Mesenchymal stem cell (in vitro differentiated cells and primary cell): ENCODE data around the gene RRAS.
A peak's percentile ranks its signal among the peaks of the same experiment; 100 is the strongest.

Experiments used
- DNase-seq: peaks from one replicate; pipeline ENCODE4 v3.0.0-alpha.2; 2013
- H2AFZ ChIP-seq: one replicate; pipeline ENCODE4 v1.6.1; 2013; ENCODE audit warnings: low read depth, mild to moderate bottlenecking, control low read depth, inconsistent platforms, low read length, moderate library complexity
- H2AK5ac ChIP-seq: 2 replicates; pipeline ENCODE4 v1.6.1; 2013; ENCODE audit warnings: low read length, moderate library complexity, mild to moderate bottlenecking, inconsistent platforms; ENCODE audit not compliant: severe bottlenecking
- H2BK120ac ChIP-seq: one replicate; pipeline ENCODE4 v1.6.1; 2013; ENCODE audit warnings: low read depth, mild to moderate bottlenecking, inconsistent platforms, low read length, moderate library complexity
- H2BK12ac ChIP-seq, 2 experiments: one replicate each; pipeline ENCODE4 v1.6.1; 2013; ENCODE audit warnings: inconsistent platforms in 2 of 2, low read length in 2 of 2, mild to moderate bottlenecking in 2 of 2, moderate library complexity in 2 of 2, control low read depth in 1 of 2
- H2BK15ac ChIP-seq: one replicate; pipeline ENCODE4 v1.6.1; 2013; ENCODE audit warnings: mild to moderate bottlenecking, low read depth, inconsistent platforms; ENCODE audit not compliant: poor library complexity, severe bottlenecking
- H2BK5ac ChIP-seq: 2 replicates; pipeline ENCODE4 v1.6.1; 2013; ENCODE audit warnings: low read depth, mild to moderate bottlenecking, low read length, control low read depth, inconsistent platforms; ENCODE audit not compliant: poor library complexity, severe bottlenecking
- H3K14ac ChIP-seq, 2 experiments: one replicate each; pipeline ENCODE4 v1.6.1; 2013; ENCODE audit warnings: inconsistent platforms in 2 of 2, low read length in 2 of 2, control low read depth in 1 of 2, mild to moderate bottlenecking in 1 of 2, moderate library complexity in 1 of 2
- H3K18ac ChIP-seq, 2 experiments: one replicate each; pipeline ENCODE4 v1.6.1; 2013; ENCODE audit warnings: inconsistent platforms in 2 of 2, low read length in 2 of 2, control low read depth in 1 of 2, low read depth in 1 of 2, mild to moderate bottlenecking in 1 of 2
- H3K23ac ChIP-seq, 2 experiments: one replicate each; pipeline ENCODE4 v1.6.1; 2013; ENCODE audit warnings: inconsistent platforms in 2 of 2, low read length in 2 of 2, mild to moderate bottlenecking in 2 of 2, moderate library complexity in 2 of 2, control low read depth in 1 of 2
- H3K27ac ChIP-seq: 2 replicates; pipeline ENCODE4 v1.5.1; 2013; ENCODE audit warnings: mild to moderate bottlenecking, moderate library complexity, low read length, control low read depth, inconsistent platforms; ENCODE audit not compliant: poor library complexity, severe bottlenecking
- H3K27me3 ChIP-seq, 2 experiments: 2 replicates each; pipeline versions ENCODE4 v1.6.1 to v1.7.0; 2013; ENCODE audit warnings: low read length in 2 of 2, mild to moderate bottlenecking in 2 of 2, moderate library complexity in 2 of 2, control low read depth in 1 of 2, inconsistent platforms in 1 of 2; ENCODE audit not compliant: control insufficient read depth in 1 of 2, insufficient read depth in 1 of 2
- H3K36me3 ChIP-seq, 2 experiments: 2 replicates each; pipeline versions ENCODE4 v1.6.1 to v1.7.0; 2013; ENCODE audit warnings: low read length in 2 of 2, control low read depth in 1 of 2, inconsistent platforms in 1 of 2, low read depth in 1 of 2, mild to moderate bottlenecking in 1 of 2; ENCODE audit not compliant: insufficient read depth in 2 of 2, control insufficient read depth in 1 of 2
- H3K4ac ChIP-seq, 2 experiments: one replicate each; pipeline ENCODE4 v1.6.1; 2013; ENCODE audit warnings: inconsistent platforms in 2 of 2, low read length in 2 of 2, mild to moderate bottlenecking in 2 of 2, moderate library complexity in 2 of 2, control low read depth in 1 of 2, low read depth in 1 of 2
- H3K4me1 ChIP-seq: 2 replicates; pipeline ENCODE4 v1.6.1; 2013; ENCODE audit warnings: low read depth, low read length, control low read depth; ENCODE audit not compliant: control insufficient read depth, insufficient read depth
- H3K4me2 ChIP-seq: 2 replicates; pipeline ENCODE4 v1.6.1; 2013; ENCODE audit warnings: low read length, mild to moderate bottlenecking, inconsistent platforms; ENCODE audit not compliant: poor library complexity, severe bottlenecking
- H3K4me3 ChIP-seq, 2 experiments: 2 replicates each; pipeline versions ENCODE4 v1.5.1 to v1.7.0; 2013; ENCODE audit warnings: low read length in 2 of 2, mild to moderate bottlenecking in 2 of 2, control low read depth in 1 of 2, low read depth in 1 of 2; ENCODE audit not compliant: insufficient read depth in 1 of 2
- H3K79me1 ChIP-seq: replicated peaks from 2 replicates; pipeline ENCODE4 v1.6.1; 2013; ENCODE audit warnings: mild to moderate bottlenecking, control low read depth, low read length, inconsistent platforms; ENCODE audit not compliant: poor library complexity, severe bottlenecking
- H3K9ac ChIP-seq: 2 replicates; pipeline ENCODE4 v1.7.0; 2013; ENCODE audit warnings: mild to moderate bottlenecking, low read length, moderate library complexity
- H3K9me3 ChIP-seq: 2 replicates; pipeline ENCODE4 v1.7.0; 2013; ENCODE audit warnings: mild to moderate bottlenecking, low read length; ENCODE audit not compliant: control insufficient read depth
- H4K8ac ChIP-seq: one replicate; pipeline ENCODE4 v1.6.1; 2013; ENCODE audit warnings: inconsistent platforms, mild to moderate bottlenecking, low read length, moderate library complexity
- H4K91ac ChIP-seq: one replicate; pipeline ENCODE4 v1.6.1; 2013; ENCODE audit warnings: mild to moderate bottlenecking, low read length, inconsistent platforms
- WGBS: methylation state at CpG from one replicate; pipeline ENCODE4 v1.1.7; 2013; ENCODE audit warnings: mixed read lengths; 5-methylcytosine and 5-hydroxymethylcytosine counted together

The RRAS gene

GRCh38 chr19:49684983-49685553 lies 45.1 kb upstream of the RRAS start:
- 95% methylated on average over 13 of the region's 13 CpGs for WGBS
- Histone ChIP-seq H3K4me2 (no peak overlapping the region), H3K23ac (no peak overlapping the region), H2BK15ac (no peak overlapping the region), H3K79me1 (peaks cover 20% of the 10 kb centered on the region), H3K9ac (no peak overlapping the region), H3K4me3 (no peak overlapping the region), H4K91ac (no peak overlapping the region), H3K27ac (no peak overlapping the region), H3K4me1 (peaks cover 20% of the 10 kb centered on the region), H2AFZ (no peak overlapping the region), H3K27me3 (no peaks in the 10 kb centered on the region), H2AK5ac (no peak overlapping the region), H2BK120ac (no peak overlapping the region), H4K8ac (peak overlapping the region; percentile 27), H3K14ac (no peak overlapping the region), H3K4ac (no peak overlapping the region), H2BK12ac (no peak overlapping the region), H3K9me3 (no peaks in the 10 kb centered on the region), H3K36me3 (peaks cover 58 to 81% of the 10 kb centered on the region in 2 experiments), H3K18ac (no peak overlapping the region), H2BK5ac (no peak overlapping the region)
- no peak for DNase-seq

- peaks cover 18% of the 10 kb centered on the region for H3K79me1 ChIP-seq
- no peak overlapping the region for H2BK15ac ChIP-seq
- H3K9ac ChIP-seq: no peak overlapping the region
- no peak overlapping the region for H3K23ac ChIP-seq
- no peaks in the 10 kb centered on the region for H3K27me3 ChIP-seq
- H2BK12ac ChIP-seq: no peak overlapping the region
- H3K4me3 ChIP-seq: no peak overlapping the region
- H3K4me1 ChIP-seq: peaks cover 20% of the 10 kb centered on the region
- H3K36me3 ChIP-seq: peaks cover 58 to 84% of the 10 kb centered on the region in 2 experiments
- no peak overlapping the region for H4K91ac ChIP-seq
- H3K14ac ChIP-seq: no peak overlapping the region
- no peak overlapping the region for H2AFZ ChIP-seq
- H3K4me2 ChIP-seq: no peak overlapping the region
- H3K4ac ChIP-seq: no peak overlapping the region
- H4K8ac ChIP-seq: no peak overlapping the region
- no peak overlapping the region for H2BK120ac ChIP-seq
- no peak for DNase-seq
- H3K18ac ChIP-seq: no peak overlapping the region
- no peak overlapping the region for H2AK5ac ChIP-seq
- no peak overlapping the region for H2BK5ac ChIP-seq
- no peaks in the 10 kb centered on the region for H3K9me3 ChIP-seq
- no peak overlapping the region for H3K27ac ChIP-seq
- WGBS: 89% methylated on average over 35 of the region's 35 CpGs
Observed at GRCh38 chr19:49684251-49684982, 44.5 kb upstream of the RRAS start.

- H4K91ac ChIP-seq: no peak overlapping the region
- H3K9ac ChIP-seq: no peak overlapping the region
- no peaks in the 10 kb centered on the region for H3K27me3 ChIP-seq
- no peak overlapping the region for H3K4ac ChIP-seq
- H3K4me1 ChIP-seq: peaks cover 25% of the 10 kb centered on the region
- H2AFZ ChIP-seq: no peak overlapping the region
- 96% methylated on average over 18 of the region's 18 CpGs for WGBS
- no peak overlapping the region for H3K27ac ChIP-seq
- H2BK12ac ChIP-seq: no peak overlapping the region
- peaks cover 58 to 78% of the 10 kb centered on the region in 2 experiments for H3K36me3 ChIP-seq
- no peak overlapping the region for H4K8ac ChIP-seq
- H3K9me3 ChIP-seq: no peaks in the 10 kb centered on the region
- H2BK5ac ChIP-seq: no peak overlapping the region
- H3K4me2 ChIP-seq: no peak overlapping the region
- H3K23ac ChIP-seq: no peak overlapping the region
- no peak overlapping the region for H3K14ac ChIP-seq
- no peak overlapping the region for H3K4me3 ChIP-seq
- H2BK15ac ChIP-seq: no peak overlapping the region
- no peak overlapping the region for H2AK5ac ChIP-seq
- no peak overlapping the region for H2BK120ac ChIP-seq
- H3K79me1 ChIP-seq: peaks cover 18% of the 10 kb centered on the region
- H3K18ac ChIP-seq: no peak overlapping the region
- no peak for DNase-seq
Observed at GRCh38 chr19:49683814-49684250, 43.9 kb upstream of the RRAS start.

GRCh38 chr19:49682274-49682673 lies 42.3 kb upstream of the RRAS start:
- no peak overlapping the region for H3K14ac ChIP-seq
- H3K27me3 ChIP-seq: no peaks in the 10 kb centered on the region
- DNase-seq: no peak
- H3K9ac ChIP-seq: peak overlapping the region; percentile 54
- H2BK120ac ChIP-seq: no peak overlapping the region
- no peak overlapping the region for H2AK5ac ChIP-seq
- H3K18ac ChIP-seq: no peak overlapping the region
- H3K23ac ChIP-seq: no peak overlapping the region
- H4K8ac ChIP-seq: no peak overlapping the region
- H3K9me3 ChIP-seq: no peaks in the 10 kb centered on the region
- no peak overlapping the region for H3K4ac ChIP-seq
- no peak overlapping the region for H3K4me2 ChIP-seq
- no peak overlapping the region for H4K91ac ChIP-seq
- 96% methylated on average over 8 of the region's 8 CpGs for WGBS
- no peak overlapping the region for H3K4me3 ChIP-seq
- H2BK5ac ChIP-seq: no peak overlapping the region
- peaks cover 51 to 62% of the 10 kb centered on the region in 2 experiments for H3K36me3 ChIP-seq
- peaks cover 31% of the 10 kb centered on the region for H3K4me1 ChIP-seq
- peaks cover 18% of the 10 kb centered on the region for H3K79me1 ChIP-seq
- no peak overlapping the region for H2AFZ ChIP-seq
- H2BK15ac ChIP-seq: no peak overlapping the region
- no peak overlapping the region for H3K27ac ChIP-seq
- H2BK12ac ChIP-seq: no peak overlapping the region
